Aorta (tissue), 5 donors: ENCODE results near the gene PKD2L2. TPM values are rescaled to one million over a fixed set of nuclear protein-coding genes. Genes with fewer than 3 reads are reported as not detected.

Experiments
- ATAC-seq: fragments of 200-7000 bp; cut with Tn5 transposase; one replicate; pipeline ENCODE4 v1.9.1; 2022; ENCODE audit warnings: moderate library complexity; ENCODE audit not compliant: low FRiP score
- DNase-seq, 2 donors: peaks; one replicate each; pipeline ENCODE4 v3.0.0-alpha.2; 2020
- H3K27ac ChIP-seq, 2 donors: one replicate each; pipeline ENCODE4 v1.5.1; 2013; ENCODE audit warnings: low read length in 2 of 2, mild to moderate bottlenecking in 2 of 2, moderate library complexity in 2 of 2, control low read depth in 1 of 2, inconsistent platforms in 1 of 2, low read depth in 1 of 2
- H3K27me3 ChIP-seq, 2 donors: one replicate each; pipeline ENCODE4 v1.6.1; 2013; ENCODE audit warnings: control low read depth in 1 of 2, low read length in 1 of 2, mild to moderate bottlenecking in 1 of 2, moderate library complexity in 1 of 2; ENCODE audit not compliant: insufficient read depth in 2 of 2, control insufficient read depth in 1 of 2
- H3K36me3 ChIP-seq, 2 donors: one replicate each; pipeline ENCODE4 v1.6.1; 2013; ENCODE audit warnings: control low read depth in 1 of 2, low read length in 1 of 2, mild to moderate bottlenecking in 1 of 2; ENCODE audit not compliant: insufficient read depth in 2 of 2, control insufficient read depth in 1 of 2
- H3K4me1 ChIP-seq, 2 donors: one replicate each; pipeline ENCODE4 v1.6.1; 2013; ENCODE audit warnings: low read length in 2 of 2, control low read depth in 1 of 2, mild to moderate bottlenecking in 1 of 2, moderate library complexity in 1 of 2; ENCODE audit not compliant: insufficient read depth in 2 of 2, control insufficient read depth in 1 of 2
- H3K4me3 ChIP-seq, 2 donors: one replicate each; pipeline ENCODE4 v1.5.1; 2013; ENCODE audit warnings: low read length in 2 of 2, control low read depth in 1 of 2, mild to moderate bottlenecking in 1 of 2
- H3K9me3 ChIP-seq: one replicate; pipeline ENCODE4 v1.6.1; 2013; ENCODE audit warnings: mild to moderate bottlenecking, low read length; ENCODE audit not compliant: control insufficient read depth
- WGBS, 2 donors: extraction: QIAGEN DNeasy Blood & Tissue Kit; methylation state at CpG; one replicate each; pipeline ENCODE4 v1.1.7; 2013; 5-methylcytosine and 5-hydroxymethylcytosine counted together
- intact Hi-C, 2 donors: fragments of 100-400 bp; cut with DNase I; formaldehyde crosslinking; loops; one replicate each; pipeline versions ENCODE4 v1.14.2 to v1.15.0; 2022
- polyA plus RNA-seq, 2 donors: library from polyadenylated mRNA; stranded (reverse); fragments of 200-250 nt; gene quantifications; one replicate each; pipeline ENCODE4 v1.2.3, GENCODE V29; 2013
- total RNA-seq, 2 donors: library from RNA; stranded (reverse); fragmentation: NEBNext Ultra II Directional; extraction: Animal tissue kit (Norgen Biotek cat#: 25700); gene quantifications; one replicate each; pipeline ENCODE4 v1.2.1, GENCODE V29; 2021
- donor health status: healthy with polysubstance abuse.
- donor health status: Bipolar disorder and iron deficiency.
- donor health status: DM: no; HTN: no; CAD: no.
- donor health status: DM: no; HTN: no; CAD: no.
- donor health status: DM: yes; HTN: yes; CAD: no.

The PKD2L2 gene
- total and polyA plus RNA-seq, 4 donors: not detected

- Histone ChIP-seq H3K36me3 (no peaks in the 10 kb centered on the region), H3K27ac (no peak overlapping the region), H3K4me1 (no peaks in the 10 kb centered on the region), H3K4me3 (no peak overlapping the region), H3K27me3 (no peaks in the 10 kb centered on the region), H3K9me3 (no peaks in the 10 kb centered on the region)
- DNase-seq: no peak
- 87 to 92% methylated on average over 3 of the region's 3 CpGs for WGBS, 2 donors
- intact Hi-C loops: no loop called here
- no peak for ATAC-seq
Observed at GRCh38 chr5:137872466-137872865, 16.8 kb upstream of the PKD2L2 start.

- Histone ChIP-seq H3K27ac (no peak overlapping the region), H3K9me3 (no peaks in the 10 kb centered on the region), H3K27me3 (no peaks in the 10 kb centered on the region), H3K4me3 (no peak overlapping the region), H3K36me3 (no peaks in the 10 kb centered on the region), H3K4me1 (peaks cover 0 to 1% of the 10 kb centered on the region in 2 donors)
- DNase-seq (no peak), ATAC-seq (no peak)
- intact Hi-C loops: no loop called here
Observed at GRCh38 chr5:137876101-137876500, 13.2 kb upstream of the PKD2L2 start.

GRCh38 chr5:137880313-137880712, 8.9 kb upstream of the PKD2L2 start:
- ATAC-seq: no peak
- 3 to 7% methylated on average over 1 of the region's 1 CpG for WGBS, 2 donors
- intact Hi-C loops: loop anchor here in 1 of 2 donors (5.0 kb wide), 1 partner anchor 43 kb away; no protein-coding TSS in a partner anchor
- Histone ChIP-seq H3K27me3 (no peaks in the 10 kb centered on the region), H3K4me3 (no peak overlapping the region), H3K36me3 (no peaks in the 10 kb centered on the region), H3K27ac (peak overlapping the region in 1 of 2 donors; percentile 67), H3K9me3 (no peaks in the 10 kb centered on the region), H3K4me1 (peaks cover 0 to 1% of the 10 kb centered on the region in 2 donors)
- DNase-seq: no peak

DNA sequence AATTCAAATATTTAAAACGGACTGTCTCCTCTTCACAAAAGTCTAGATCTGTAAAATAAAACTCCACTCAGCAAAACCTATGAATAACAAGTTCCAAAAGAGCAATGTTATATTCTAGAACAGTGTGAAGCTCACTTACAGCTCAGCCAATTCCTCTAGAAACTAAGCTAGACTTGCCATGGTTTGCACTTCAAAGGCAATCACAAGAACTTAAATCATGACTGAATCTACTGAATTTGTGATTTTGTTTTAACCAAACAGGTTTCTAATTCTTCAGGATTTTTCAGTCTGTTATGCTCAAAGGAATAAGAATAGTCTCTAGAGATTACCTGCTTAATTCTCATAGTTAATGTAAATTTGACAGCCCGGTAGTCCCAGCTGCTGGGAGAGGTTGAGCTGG, 1.4 kb upstream of the PKD2L2 start:
- Histone ChIP-seq H3K4me1 (peaks cover 0 to 2% of the 10 kb centered on the region in 2 donors), H3K4me3 (no peak overlapping the region), H3K36me3 (no peaks in the 10 kb centered on the region), H3K9me3 (no peaks in the 10 kb centered on the region), H3K27ac (no peak overlapping the region), H3K27me3 (no peaks in the 10 kb centered on the region)
- WGBS, 2 donors: 84 to 87% methylated on average over 2 of the region's 2 CpGs
- intact Hi-C loops: loop anchor here in 1 of 2 donors (5.0 kb wide), 1 partner anchor 51 kb away; no protein-coding TSS in a partner anchor
- DNase-seq (no peak), ATAC-seq (no peak)

GRCh38 chr5:137888466-137888862, 793 bp upstream of the PKD2L2 start:
- ATAC-seq (no peak), DNase-seq (no peak)
- H3K9me3 ChIP-seq: no peaks in the 10 kb centered on the region
- no peaks in the 10 kb centered on the region for H3K36me3 ChIP-seq
- H3K4me1 ChIP-seq: peaks cover 0 to 2% of the 10 kb centered on the region in 2 donors
- no peak overlapping the region for H3K4me3 ChIP-seq
- H3K27me3 ChIP-seq: no peaks in the 10 kb centered on the region
- WGBS, 2 donors: 45 to 47% methylated on average over 7 of the region's 7 CpGs
- H3K27ac ChIP-seq: peak overlapping the region; percentile 69 to 91
- intact Hi-C loops: loop anchor here in 1 of 2 donors (5.0 kb wide), 1 partner anchor 51 kb away; no protein-coding TSS in a partner anchor

- no peak for ATAC-seq
- H3K36me3 ChIP-seq: no peaks in the 10 kb centered on the region
- no peaks in the 10 kb centered on the region for H3K27me3 ChIP-seq
- peaks cover 0 to 2% of the 10 kb centered on the region in 2 donors for H3K4me1 ChIP-seq
- 93 to 97% methylated on average over 1 of the region's 1 CpG for WGBS, 2 donors
- intact Hi-C loops: no loop called here
- no peak overlapping the region for H3K4me3 ChIP-seq
- no peaks in the 10 kb centered on the region for H3K9me3 ChIP-seq
- DNase-seq: no peak
- H3K27ac ChIP-seq: no peak overlapping the region
Observed at GRCh38 chr5:137890845-137891244, 1.6 kb downstream of the PKD2L2 start.

- peaks cover 0 to 2% of the 10 kb centered on the region in 2 donors for H3K4me1 ChIP-seq
- DNase-seq: no peak
- H3K4me3 ChIP-seq: no peak overlapping the region
- intact Hi-C loops: no loop called here
- no peaks in the 10 kb centered on the region for H3K9me3 ChIP-seq
- H3K27ac ChIP-seq: no peak overlapping the region
- no peak for ATAC-seq
- H3K27me3 ChIP-seq: no peaks in the 10 kb centered on the region
- H3K36me3 ChIP-seq: no peaks in the 10 kb centered on the region
- WGBS, 2 donors: 88% methylated on average over 3 of the region's 3 CpGs
Observed at GRCh38 chr5:137891849-137892248, 2.6 kb downstream of the PKD2L2 start.

GRCh38 chr5:137894586-137894985, 5.3 kb downstream of the PKD2L2 start:
- no peak for ATAC-seq
- Histone ChIP-seq H3K4me1 (peaks cover 0 to 2% of the 10 kb centered on the region in 2 donors), H3K27me3 (no peaks in the 10 kb centered on the region), H3K36me3 (no peaks in the 10 kb centered on the region), H3K9me3 (no peaks in the 10 kb centered on the region), H3K4me3 (no peak overlapping the region), H3K27ac (no peak overlapping the region)
- intact Hi-C loops: no loop called here
- no peak for DNase-seq

DNA sequence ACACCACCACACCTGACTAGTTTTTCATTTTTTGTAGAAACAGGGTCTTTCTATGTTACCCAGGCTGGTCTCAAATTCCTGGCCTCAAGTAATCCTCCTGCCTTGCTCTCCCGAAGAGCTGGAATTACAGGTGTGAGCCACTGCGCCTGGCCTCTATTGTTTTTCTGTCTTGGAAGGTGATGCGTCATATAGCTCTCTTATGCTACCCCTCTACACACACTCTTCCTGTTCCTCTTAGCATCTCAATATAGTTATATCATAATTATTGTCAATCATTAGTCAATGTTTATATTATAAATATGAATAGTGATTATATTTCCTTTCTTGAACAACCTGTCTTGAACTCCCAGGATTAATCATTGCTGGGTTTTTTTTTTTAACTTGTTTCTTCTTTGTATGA, 7.3 kb downstream of the PKD2L2 start:
- ATAC-seq: no peak
- intact Hi-C loops: no loop called here

More for the DNA sequence above, 7.3 kb downstream of the PKD2L2 start:
- Histone ChIP-seq H3K9me3 (no peaks in the 10 kb centered on the region), H3K27ac (no peak overlapping the region), H3K27me3 (no peaks in the 10 kb centered on the region), H3K4me1 (no peaks in the 10 kb centered on the region), H3K36me3 (no peaks in the 10 kb centered on the region), H3K4me3 (no peak overlapping the region)
- WGBS, 2 donors: 92 to 97% methylated on average over 3 of the region's 3 CpGs
- DNase-seq: no peak
